ENCODE data around the gene BLID. TPM values are rescaled to one million over a fixed set of nuclear protein-coding genes. Genes with fewer than 3 reads are reported as not detected.

BLID gene
- total RNA-seq = 1 to 10 TPM; 1.7 to 6.5 (median 5.8) TPM

GRCh38 chr11:122115524-122116379, at the start of gene BLID:
BLID (minus strand) TSS chr11:122116215; CDS start chr11:122115922, 293 bp downstream.
- ATAC-seq (ENCODE audit: low FRiP score) = no peak

GRCh38 chr11:122163053-122163819, 47.2 kb upstream of the BLID start:
- no peak for ATAC-seq (ENCODE audit: low FRiP score)
- TF ChIP-seq, protein P1, sequence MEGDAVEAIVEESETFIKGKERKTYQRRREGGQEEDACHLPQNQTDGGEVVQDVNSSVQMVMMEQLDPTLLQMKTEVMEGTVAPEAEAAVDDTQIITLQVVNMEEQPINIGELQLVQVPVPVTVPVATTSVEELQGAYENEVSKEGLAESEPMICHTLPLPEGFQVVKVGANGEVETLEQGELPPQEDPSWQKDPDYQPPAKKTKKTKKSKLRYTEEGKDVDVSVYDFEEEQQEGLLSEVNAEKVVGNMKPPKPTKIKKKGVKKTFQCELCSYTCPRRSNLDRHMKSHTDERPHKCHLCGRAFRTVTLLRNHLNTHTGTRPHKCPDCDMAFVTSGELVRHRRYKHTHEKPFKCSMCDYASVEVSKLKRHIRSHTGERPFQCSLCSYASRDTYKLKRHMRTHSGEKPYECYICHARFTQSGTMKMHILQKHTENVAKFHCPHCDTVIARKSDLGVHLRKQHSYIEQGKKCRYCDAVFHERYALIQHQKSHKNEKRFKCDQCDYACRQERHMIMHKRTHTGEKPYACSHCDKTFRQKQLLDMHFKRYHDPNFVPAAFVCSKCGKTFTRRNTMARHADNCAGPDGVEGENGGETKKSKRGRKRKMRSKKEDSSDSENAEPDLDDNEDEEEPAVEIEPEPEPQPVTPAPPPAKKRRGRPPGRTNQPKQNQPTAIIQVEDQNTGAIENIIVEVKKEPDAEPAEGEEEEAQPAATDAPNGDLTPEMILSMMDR (IDR thresholded peaks at IDR 0.05) = no peak
- DNase-seq (ENCODE audit: low spot score) = no peak

More at GRCh38 chr11:122115524-122116379, at the start of gene BLID:
- DNase-seq (ENCODE audit: low spot score) = no peak
- TF ChIP-seq, protein P1 (IDR thresholded peaks at IDR 0.05) = no peak

DNA sequence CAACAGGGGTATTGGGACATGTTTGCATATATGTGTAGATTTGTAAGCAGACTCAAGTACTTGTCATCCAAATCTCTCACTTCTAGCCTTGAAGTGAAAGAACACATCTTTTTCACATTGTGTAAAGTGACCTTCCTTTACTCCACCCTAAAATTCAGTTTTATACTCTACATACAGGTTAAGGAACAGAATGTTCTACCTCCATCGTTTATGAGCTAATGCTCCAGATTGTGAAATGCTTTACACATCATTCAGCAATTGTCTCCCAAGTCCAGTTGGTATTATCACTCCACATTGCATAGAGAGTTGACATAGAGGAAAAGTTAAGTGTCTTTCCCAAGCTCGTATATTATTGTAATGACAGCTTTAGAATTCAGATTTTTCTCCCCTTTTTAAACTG, 46.1 kb upstream of the BLID start:
- peak; percentile 81 for ATAC-seq (ENCODE audit: low FRiP score)
- TF ChIP-seq, protein P1 (IDR thresholded peaks at IDR 0.05) = no peak

GRCh38 chr11:122160841-122161590, 45.0 kb upstream of the BLID start:
- no peak for DNase-seq (ENCODE audit: low spot score)
- TF ChIP-seq, protein P1 (IDR thresholded peaks at IDR 0.05) = no peak

More for the DNA sequence above, 46.1 kb upstream of the BLID start:
- DNase-seq (ENCODE audit: low spot score) = no peak

GRCh38 chr11:122159861-122160260, 43.8 kb upstream of the BLID start:
- TF ChIP-seq, protein P1 (IDR thresholded peaks at IDR 0.05) = no peak
- ATAC-seq (ENCODE audit: low FRiP score) (no peak), DNase-seq (ENCODE audit: low spot score) (no peak)

More at GRCh38 chr11:122160841-122161590, 45.0 kb upstream of the BLID start:
- ATAC-seq (ENCODE audit: low FRiP score) = no peak

DNA sequence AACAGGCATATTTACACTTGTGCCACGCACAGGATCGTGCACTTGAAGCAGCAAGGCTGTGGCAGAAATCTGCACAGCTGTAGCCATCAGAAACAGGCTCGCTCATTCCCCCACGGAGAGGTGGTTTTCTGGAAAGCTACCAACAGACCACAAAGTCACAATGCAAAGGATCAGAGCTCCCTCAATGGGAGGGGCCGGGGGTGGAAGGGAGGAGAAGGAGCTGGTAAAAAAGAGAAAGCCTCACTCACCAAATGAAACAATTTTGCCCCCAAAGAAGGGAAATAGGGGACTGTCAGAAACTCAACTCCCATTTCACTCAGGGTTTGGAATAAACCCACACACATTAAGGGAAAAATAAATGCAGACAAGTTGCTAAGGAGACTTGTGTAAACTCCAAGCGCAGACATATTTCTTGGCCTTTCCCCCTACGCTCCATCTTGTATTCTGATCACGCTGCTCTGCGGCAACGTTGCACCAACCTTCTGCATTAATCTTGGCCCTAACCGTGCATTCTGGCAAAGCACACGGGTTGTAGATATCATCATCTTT, 43.2 kb upstream of the BLID start:
- TF ChIP-seq, protein P1 (IDR thresholded peaks at IDR 0.05) = no peak
- DNase-seq (ENCODE audit: low spot score) (no peak), ATAC-seq (ENCODE audit: low FRiP score) (no peak)

Measured in omental fat pad (tissue), 4 donors.